Stimulated activated CD8-positive, alpha-beta memory T cell treated with anti-CD3 and anti-CD28 coated beads, Interleukin-15, amount 100 ng/mL, for 1 hour (primary cell): ENCODE measurements around the gene OR10W1.

Experiments
- DNase-seq: peaks from one replicate; pipeline ENCODE4 v3.0.0-alpha.2; 2020; ENCODE audit warnings: low read depth

Gene OR10W1, protein sequence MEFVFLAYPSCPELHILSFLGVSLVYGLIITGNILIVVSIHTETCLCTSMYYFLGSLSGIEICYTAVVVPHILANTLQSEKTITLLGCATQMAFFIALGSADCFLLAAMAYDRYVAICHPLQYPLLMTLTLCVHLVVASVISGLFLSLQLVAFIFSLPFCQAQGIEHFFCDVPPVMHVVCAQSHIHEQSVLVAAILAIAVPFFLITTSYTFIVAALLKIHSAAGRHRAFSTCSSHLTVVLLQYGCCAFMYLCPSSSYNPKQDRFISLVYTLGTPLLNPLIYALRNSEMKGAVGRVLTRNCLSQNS

DNA sequence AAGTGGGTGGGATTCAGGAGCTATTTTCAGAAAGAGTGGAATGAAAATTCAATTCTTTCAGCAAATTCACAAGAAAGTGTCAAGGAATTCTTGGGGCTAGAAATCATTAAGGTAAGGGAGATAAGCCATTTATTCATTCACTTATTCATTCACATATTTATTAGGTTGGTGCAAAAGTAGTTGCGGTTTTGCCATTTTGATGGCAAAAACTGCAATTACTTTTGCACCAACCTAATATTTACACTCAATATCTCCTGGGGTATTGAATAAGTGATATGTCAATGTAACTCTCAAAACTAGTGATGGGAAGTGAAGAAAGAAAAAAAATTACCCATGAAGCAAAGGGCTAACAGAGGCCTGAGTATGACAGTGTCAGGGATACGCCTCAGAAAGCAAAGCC lies at the start of gene OR10W1:
OR10W1 (minus strand) TSS at position 119 of the 400 bp plus-strand sequence. CDS start 402 bp downstream, outside the sequence.
- DNase-seq: no peak

DNA sequence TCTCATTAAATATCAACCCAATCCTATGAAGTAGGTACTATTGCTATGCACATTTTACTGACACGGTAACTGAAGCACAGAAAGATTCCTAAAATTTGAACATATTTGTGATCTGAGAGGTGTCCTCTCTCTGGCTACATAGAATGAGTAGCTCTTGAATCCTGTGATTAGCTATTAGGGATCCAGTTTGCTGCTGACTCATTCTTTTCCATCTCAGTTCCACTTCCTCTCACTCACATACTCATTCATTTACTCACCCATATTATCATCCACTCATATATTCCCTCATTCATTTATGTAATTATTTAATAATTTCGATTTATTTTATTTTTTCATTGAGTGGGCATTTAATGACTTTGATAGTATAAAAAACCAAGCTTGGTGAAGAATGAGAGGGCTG lies 48.1 kb upstream of the OR10W1 start:
- no peak for DNase-seq

DNA sequence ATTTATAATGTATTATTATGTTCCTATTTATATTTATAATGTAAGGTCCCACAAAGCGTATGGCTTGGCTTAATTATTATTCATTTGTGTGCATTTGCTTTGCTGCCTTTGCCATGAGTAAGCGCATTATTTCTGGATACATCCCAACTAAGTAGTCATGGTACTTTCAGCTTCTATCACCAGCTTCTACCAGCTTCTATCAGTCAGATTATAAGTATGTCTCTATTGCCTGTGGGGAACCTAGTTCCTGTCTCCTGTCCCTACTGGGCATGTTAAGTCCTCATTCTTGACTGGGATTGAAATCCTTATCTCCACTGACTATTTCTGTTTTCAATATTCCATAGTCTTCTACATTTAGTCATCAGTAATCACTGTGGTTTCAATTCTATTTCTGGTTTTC lies 33.5 kb upstream of the OR10W1 start:
- no peak for DNase-seq

DNA sequence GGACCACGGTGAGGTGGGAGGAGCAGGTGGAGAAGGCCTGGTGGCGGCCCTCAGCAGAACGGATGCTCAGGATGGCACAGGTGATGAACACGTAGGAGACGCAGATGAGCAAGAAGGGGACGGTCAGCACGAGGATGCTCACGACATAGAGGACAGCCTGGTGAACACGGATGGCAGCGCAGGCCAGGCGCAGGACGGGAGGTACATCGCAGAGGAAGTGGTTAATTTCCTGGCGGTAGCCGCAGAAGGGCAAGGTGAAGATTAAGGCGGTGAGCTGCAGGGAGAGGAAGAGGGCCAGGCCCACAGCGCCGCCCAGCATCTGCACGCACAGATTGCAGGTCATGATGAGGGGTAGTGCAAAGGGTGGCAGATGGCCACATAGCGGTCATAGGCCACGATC lies 24.0 kb upstream of the OR10W1 start:
- DNase-seq: no peak

DNA sequence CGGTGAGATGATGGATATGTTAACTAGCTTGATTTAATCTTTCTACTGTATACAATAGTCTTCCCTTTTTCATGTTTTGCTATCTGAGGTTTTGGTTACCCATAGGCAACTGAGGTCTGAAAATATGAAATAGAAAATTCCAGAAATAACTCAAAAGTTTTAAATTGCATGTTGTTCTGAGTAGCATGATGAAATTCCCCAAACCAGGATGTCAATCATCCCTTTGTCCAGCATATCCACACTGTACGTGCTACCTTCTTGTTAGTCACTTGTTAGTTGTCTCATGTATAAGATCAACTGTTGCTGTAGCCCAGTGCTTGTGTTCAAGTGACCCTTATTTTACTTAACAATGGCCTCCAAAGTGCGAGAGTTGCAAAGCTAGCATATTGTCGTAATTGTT lies 21.2 kb upstream of the OR10W1 start:
- no peak for DNase-seq

DNA sequence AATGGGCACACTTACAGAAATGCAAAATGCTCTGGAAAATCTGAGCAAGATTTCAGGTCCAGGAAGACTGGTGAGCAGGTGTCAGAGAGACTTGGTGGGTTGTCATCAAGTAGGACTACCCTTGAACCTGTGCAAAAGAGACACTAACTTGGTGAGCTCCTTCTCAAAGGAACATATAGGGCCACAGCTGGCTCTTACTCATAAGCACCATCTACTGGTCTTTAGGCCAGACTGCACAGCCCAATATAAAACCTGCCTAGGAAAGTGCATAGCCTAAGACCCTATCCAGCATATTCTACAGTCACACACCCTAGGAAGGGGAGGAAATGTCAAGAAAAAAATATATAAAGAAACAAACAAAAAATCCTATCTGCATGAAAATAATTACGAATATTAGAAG lies 18.2 kb upstream of the OR10W1 start:
- no peak for DNase-seq

DNA sequence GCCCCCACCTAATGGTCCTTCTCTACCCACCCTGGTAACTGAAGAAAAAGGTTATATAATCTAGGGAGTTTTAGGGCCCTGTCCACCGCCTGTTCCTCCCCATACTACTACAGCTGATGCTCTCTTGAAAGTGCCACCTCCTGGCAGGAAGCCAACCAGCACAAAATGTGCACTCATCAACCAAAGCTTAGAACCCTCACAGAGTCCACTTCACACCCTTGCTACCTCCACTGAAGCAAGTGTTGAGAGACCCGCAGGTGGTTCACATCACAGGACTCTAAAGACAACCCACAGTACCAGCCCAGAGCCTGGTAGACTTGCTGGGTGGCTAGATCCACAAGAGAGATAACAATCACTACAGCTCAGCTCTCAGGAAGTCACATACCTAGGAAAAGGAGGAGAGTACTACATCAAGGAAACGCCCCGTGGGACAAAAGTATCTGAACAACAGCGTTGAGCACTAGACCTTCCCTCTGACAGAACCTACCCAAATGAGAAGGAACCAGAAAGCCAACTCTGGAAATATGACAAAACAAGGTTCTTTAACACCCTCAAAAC lies 17.5 kb upstream of the OR10W1 start:
- DNase-seq: no peak

DNA sequence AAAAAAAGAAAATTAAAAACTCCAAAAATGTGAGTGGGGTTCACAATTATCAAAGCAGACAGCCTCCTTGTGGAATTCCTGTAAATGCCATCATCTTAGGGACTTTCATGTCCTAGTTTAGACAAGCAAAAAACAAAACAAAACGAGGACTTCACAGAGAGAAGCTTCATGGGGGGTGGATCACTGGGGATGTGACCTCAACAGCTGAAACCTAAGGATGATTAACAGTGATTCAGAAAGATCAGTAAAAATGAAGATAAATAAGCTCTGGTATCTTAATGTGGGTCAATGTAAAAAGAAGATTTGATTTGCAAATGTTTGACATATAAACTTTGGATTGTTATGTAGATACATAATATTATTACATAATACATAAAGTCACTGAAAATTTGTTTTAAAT lies 8.1 kb upstream of the OR10W1 start:
- no peak for DNase-seq

DNA sequence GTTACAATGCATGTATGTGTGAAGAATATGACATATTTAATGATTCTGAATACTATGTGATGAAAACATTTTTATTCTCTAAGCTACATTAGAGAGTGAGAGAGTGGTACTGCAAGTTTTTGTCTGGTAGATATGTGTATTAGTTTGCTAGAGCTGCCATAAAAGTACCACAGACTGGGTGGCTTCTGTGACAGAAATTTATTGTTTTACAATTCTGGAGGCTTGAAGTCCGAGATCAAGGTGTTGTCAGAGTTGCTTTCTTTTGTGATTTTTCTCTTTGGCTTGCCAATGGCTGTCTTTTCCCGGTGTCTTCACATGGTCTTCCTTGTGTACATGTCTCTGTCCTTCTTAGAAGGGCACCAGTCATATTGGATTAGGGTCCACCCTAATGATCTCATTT lies 6.9 kb upstream of the OR10W1 start:
- no peak for DNase-seq

DNA sequence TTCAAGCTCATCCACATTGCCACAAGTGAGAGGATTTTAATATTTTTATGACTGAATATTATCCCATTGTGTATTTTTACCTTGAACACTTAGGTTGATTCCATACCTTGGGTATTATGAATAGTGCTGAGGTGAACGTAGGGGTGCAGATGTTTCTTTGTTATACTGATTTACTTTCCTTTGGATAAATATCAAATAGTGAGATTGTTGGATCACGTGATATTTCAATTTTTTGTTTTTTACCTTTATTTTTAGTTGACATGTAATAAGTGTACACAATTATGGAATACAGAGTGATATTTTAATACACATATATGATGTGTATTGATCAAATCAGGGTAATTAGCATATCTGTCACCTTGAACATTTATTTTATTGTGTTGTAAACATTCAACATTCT lies 8.1 kb downstream of the OR10W1 start:
- DNase-seq: no peak

DNA sequence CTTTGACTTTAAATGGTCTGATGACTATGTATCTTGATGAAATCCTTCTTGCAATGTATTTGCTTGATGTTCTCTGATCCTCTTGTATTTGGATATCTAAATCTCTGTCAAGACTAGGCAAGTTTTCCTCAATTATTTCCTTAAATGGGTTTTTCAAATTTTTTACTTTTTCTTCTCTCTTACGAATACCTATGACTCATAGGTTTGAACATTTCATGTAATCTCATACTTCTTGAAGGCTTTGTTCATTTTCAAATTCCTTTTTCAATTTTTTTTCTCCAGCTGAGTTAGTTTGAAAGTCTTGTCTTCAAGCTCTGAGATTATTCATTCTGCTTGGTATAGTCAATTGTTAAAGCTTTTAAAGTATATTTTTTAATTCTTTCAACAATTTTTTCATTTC lies 13.1 kb downstream of the OR10W1 start:
- DNase-seq: no peak

DNA sequence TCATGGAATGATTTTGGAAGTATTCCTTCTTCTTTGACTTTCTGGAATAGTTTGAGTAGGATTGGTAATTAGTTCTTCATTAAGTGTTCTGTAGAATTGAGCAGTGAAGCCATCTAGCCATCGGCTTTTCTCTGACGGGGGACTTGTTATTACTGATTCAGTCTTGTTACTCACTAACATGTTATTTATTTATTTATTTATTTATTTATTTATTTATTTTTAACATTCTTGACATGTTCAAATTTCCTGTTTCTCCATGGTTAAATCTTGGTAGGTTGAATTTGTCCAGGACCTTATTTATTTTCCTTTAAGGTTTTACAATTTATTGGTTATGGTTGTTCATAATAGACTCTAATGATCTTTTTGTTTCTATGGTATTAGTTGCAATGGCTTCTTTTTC lies 24.1 kb downstream of the OR10W1 start:
- DNase-seq: no peak

DNA sequence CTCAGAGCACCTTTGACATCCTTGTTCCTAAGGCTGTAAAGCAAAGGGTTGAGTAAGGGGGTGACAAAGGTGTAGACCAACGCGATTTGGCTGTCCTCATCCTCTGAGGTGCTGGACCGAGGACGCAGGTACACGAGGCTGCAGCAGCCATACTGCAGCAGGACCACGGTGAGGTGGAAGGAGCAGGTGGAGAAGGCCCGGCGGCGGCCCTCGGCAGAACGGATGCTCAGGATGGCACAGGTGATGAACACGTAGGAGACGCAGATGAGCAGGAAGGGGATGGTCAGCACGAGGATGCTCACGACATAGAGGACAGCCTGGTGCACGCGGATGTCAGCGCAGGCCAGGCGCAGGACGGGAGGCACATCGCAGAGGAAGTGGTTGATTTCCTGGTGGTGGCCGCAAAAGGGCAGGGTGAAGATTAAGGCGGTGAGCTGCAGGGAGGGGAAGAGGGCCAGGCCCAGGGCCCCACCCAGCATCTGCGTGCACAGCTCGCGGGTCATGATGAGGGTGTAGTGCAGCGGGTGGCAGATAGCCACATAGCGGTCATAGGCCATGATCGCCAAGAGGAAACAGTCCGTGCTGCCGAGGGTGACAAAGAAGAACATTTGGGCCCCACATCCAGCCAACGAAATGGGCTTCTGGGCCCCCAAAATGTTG lies 40.0 kb downstream of the OR10W1 start:
- no peak for DNase-seq

DNA sequence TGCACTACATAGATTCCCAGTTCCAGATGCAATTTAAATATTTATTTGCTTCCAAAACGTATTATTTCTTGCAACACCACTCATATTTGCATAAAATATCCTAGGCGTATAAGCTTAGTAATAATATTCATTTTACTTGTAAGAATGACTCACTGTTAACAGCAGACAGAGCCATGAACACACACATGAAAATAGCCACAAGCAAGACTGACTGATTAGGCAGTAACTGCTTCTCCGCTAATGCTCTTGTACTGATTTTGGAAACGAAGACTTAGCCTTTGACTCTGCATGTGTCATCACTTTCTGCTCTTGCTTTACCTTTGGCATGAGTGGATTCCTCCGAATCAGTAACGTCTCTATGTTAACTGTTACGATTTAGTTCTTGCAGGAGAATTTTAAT lies 45.3 kb downstream of the OR10W1 start:
- DNase-seq: no peak
